Iris pigment epithelial cell (primary cell): Measurements from ENCODE around the gene IGFBP6.

ENCODE experiments used
- DNase-seq: peaks from one replicate; pipeline ENCODE4 v3.0.0-alpha.2; 2011; ENCODE audit warnings: low read depth

Gene IGFBP6

DNA sequence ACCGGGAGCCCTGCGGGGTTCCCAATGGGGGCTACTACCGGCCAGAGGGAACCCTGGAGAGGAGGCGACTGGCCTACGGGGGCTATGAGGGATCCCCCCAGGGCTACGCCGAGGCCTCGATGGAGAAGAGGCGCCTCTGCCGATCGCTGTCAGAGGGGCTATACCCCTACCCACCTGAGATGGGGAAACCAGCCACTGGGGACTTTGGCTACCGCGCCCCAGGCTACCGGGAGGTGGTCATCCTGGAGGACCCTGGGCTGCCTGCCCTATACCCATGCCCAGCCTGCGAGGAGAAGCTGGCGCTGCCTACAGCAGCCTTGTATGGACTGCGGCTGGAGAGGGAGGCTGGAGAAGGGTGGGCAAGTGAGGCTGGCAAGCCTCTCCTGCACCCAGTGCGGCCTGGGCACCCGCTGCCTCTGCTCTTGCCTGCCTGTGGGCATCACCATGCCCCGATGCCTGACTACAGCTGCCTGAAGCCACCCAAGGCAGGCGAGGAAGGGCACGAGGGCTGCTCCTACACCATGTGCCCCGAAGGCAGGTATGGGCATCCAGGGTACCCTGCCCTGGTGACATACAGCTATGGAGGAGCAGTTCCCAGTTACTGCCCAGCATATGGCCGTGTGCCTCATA, 37.9 kb upstream of the IGFBP6 start:
- no peak for DNase-seq

DNA sequence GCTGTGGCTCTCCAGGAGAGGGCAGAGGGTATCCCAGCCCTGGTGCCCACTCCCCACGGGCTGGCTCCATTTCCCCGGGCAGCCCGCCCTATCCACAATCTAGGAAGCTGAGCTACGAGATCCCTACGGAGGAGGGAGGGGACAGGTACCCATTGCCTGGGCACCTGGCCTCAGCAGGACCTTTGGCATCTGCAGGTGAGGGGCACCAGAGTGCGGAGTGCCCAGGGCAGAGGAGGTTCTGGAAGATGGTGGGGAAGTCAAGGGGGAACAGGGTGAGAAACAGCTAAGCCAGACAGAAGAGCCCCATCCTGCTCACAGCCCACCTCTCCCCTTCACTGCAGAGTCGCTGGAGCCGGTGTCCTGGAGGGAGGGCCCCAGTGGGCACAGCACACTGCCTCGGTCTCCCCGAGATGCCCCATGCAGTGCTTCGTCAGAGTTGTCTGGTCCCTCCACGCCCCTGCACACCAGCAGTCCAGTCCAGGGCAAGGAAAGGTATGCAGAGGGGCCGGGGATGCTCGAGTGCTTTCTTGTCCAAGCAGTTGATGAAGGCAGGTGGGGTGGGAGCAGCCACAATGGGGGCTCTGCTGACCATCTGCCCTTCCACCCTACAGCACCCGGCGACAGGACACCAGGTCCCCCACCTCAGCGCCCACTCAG, 37.3 kb upstream of the IGFBP6 start:
- no peak for DNase-seq

- DNase-seq: no peak
Observed at GRCh38 chr12:53060721-53061276, 36.7 kb upstream of the IGFBP6 start.

DNA sequence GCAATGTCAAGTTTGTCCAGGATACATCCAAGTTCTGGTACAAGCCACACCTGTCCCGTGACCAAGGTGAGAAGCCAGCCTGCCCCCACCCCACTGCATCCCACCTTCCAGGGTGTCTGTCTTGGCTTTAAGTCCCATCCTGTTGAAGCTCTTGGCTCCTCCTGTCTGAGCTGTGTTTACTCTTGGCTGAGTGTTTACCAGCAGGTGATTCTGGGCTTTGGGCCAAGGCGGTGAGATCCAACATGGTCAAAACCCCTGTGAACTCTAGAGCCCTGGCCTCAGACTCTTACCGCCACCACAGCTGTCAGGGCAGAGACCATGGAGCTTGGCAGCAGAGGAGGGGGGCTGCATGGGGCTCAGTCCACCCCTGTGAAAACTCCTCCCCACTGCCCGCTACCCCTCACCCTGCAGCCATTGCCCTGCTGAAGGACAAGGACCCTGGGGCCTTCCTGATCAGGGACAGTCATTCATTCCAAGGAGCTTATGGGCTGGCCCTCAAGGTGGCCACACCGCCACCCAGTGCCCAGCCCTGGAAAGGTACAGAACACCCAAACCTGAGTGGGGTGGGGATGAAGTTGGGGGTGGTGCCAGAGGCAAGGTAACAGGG, 36.0 kb upstream of the IGFBP6 start:
- DNase-seq: no peak

- no peak for DNase-seq
Observed at GRCh38 chr12:53062011-53062961, 35.2 kb upstream of the IGFBP6 start.

DNA sequence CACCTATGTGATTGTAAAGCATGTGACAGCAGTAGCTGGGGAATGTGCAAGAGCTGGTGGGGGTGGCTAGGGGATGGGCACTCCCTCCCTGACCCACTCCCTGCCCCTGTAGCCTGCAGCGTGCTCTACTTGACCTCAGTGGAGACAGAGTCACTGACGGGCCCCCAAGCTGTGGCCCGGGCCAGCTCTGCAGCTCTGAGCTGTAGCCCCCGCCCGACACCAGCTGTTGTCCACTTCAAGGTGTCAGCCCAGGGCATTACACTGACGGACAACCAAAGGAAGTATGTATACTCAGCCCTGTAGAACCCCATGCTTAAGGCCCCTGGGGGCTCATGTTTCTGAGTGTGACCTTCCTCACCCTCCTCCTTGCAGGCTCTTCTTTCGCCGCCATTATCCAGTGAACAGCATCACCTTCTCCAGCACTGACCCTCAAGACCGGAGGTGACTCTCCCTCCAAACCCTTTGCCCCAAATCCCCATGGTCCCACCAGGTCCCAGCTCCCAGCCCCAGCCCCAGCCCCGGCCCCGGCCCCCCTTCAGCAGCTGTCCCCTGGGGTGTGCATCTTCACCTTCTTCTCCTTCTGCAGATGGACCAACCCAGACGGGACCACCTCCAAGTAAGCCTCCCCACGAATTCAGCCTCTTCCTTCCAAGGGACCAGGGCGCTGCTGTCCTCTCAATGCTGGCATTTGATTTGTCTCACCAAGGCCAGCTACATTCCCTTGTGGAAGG, 34.3 kb upstream of the IGFBP6 start:
- no peak for DNase-seq

GRCh38 chr12:53063708-53064612, 33.5 kb upstream of the IGFBP6 start:
- no peak for DNase-seq

- no peak for DNase-seq
Observed at GRCh38 chr12:53064613-53065436, 32.6 kb upstream of the IGFBP6 start.

DNA sequence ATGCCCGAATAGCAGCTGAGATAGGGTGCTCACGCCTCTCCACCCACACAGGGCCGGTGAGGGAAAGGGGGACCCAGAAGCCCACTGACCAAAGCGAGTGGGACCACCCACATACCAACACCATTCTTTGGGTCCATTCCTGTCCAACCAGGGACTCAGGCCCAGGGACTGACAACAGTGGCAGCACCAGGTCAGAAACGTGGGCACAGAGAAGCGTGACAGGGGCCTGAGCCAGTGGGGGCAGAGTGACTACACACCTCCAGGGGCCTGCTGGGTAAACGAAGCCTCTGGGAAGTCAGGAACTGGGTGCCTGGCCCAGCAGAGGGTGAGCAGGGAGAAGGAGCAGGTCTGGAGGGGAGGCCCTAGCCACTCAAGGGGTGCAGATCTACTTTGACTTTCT, 32.0 kb upstream of the IGFBP6 start:
- no peak for DNase-seq

DNA sequence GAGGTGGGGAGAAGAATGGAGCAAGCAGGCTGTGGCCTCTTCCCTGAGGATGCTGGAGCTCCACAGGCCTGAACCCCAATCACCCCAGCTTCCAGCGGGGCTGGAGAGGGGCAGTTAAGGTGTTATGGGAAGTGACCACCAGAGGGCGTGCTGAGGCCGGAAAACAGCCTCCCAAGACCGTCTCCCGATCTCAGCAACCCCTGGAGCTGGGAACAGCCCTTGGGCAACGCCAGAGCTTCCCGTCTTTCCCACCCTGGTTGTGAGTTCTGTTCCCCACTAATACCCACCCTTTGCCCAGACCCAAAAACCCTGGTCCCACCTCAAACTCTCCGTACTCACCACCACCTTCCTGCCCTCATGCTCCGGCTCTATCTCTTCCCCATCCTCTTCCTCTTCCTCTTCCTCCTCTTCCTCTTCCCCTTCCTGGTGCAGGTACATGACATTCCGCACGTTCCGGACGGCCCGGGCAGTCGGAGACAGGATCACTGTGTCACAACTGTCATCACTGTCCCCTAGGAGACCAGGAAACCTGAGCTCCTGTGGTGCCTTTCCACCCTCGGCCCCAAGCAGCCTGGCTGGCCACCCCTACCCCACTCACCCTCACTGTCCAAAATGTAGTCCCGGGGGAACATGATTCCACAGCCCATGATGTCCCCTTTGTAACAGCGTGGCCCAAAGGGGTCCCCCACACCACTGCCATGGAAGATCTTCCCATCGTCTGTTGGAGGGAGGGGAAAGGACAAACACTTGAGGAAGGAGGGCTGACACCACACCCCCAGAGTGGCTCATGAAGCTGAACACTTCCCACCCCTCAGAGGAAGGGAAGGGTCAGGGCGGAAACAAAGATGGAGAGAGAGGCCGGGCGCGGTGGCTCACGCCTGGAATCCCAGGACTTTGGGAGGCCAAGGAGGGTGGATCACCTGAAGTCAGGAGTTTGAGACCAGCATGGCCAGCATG, 31.2 kb upstream of the IGFBP6 start:
- DNase-seq: peak; percentile 70

GRCh38 chr12:53067074-53067992, 30.1 kb upstream of the IGFBP6 start:
- DNase-seq: no peak

GRCh38 chr12:53067993-53068770, 29.3 kb upstream of the IGFBP6 start:
- DNase-seq: no peak

GRCh38 chr12:53068811-53069585, 28.5 kb upstream of the IGFBP6 start:
- DNase-seq: no peak

GRCh38 chr12:53069621-53070410, 27.7 kb upstream of the IGFBP6 start:
- no peak for DNase-seq
